GM19328 (cell line): ENCODE results near the gene SNX22.

ENCODE experiments used
- ATAC-seq: cut with Tn5 transposase; IDR thresholded peaks from one replicate; pipeline ENCODE4 v1.9.1; 2021; ENCODE audit warnings: mild to moderate bottlenecking, moderate library complexity; ENCODE audit not compliant: unreplicated experiment

SNX22 gene

DNA sequence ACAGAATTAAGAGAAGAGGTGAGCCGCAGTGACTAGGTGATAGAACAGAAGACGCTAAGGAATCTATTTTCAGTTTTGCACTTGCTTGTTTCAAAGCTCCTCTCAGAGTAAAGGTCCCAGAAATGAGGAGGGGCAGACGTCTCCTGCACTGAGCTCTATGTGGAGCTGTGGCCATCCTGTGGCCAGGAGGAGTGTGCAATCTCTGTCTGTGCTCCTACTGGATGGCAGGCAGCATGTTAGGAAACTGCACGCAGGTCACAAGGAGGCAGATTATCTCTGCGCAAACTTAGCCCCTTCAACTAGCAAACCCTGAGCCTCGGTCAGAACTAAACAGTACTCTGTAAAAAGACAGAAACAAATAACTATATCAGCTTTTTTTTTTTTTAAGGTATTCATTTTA lies 42.4 kb downstream of the SNX22 start:
- no peak for ATAC-seq

DNA sequence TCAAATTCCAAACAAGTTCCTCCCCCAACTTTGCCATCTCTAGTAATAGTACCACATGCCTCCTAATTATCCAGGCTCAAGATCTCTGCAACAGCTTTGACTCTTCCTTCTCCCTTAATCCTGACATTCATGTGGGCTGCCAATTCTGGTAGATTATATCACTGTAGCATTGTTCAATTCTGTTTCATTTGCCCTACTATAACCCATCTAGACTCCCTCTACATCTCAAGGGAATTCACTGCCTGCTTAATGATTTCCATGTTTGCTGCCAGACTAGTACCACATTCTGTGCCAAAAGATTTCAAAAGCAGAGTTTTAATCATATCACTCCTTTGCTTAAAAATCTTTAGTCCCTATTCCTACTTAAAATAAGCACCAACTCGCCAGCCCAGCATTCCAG lies 45.9 kb downstream of the SNX22 start:
- no peak for ATAC-seq

DNA sequence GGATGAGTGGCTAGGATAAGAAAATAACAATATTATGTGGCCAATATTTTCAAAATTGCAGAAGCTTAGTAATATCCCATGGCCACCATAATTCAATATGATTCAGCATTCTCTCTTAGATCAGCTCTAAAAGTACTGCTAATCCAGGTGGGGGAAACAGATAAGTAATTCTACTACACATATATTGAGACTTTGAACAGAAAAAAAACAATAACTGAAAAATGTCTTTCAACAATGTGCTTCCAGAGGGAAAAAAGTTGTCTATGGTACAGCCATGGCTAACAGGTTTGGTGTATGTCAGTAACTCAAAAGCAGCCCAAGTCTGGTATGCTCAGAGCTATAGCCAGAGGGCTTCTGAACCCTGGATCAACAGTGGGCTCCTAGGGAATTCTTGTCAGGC lies 53.7 kb downstream of the SNX22 start:
- no peak for ATAC-seq
